GM12878 (cell line): ENCODE measurements around the gene DNAJB11. TPM values are rescaled to one million over a fixed set of nuclear protein-coding genes. Genes with fewer than 3 reads are reported as not detected.

Experiments used
- BHLHE40 ChIP-seq, 2 experiments: fragments of 450-650 bp in 1 of 2; IDR thresholded peaks; 2 replicates each; pipeline ENCODE4 v1.6.1; 2011 to 2017; ENCODE audit warnings: low read depth in 2 of 2, borderline replicate concordance in 1 of 2, improper control_type of control experiment in 1 of 2, low read length in 1 of 2, mild to moderate bottlenecking in 1 of 2
- BMI1 ChIP-seq: fragments of 450-650 bp; IDR thresholded peaks from 2 replicates; pipeline ENCODE4 v1.6.1; 2016; ENCODE audit warnings: mild to moderate bottlenecking, moderate library complexity, borderline replicate concordance
- CEBPB ChIP-seq, 2 experiments: fragments of 150-350 bp in 1 of 2; IDR thresholded peaks; 2 replicates each; pipeline ENCODE4 v1.6.1; 2012 to 2014; ENCODE audit warnings: low read depth in 2 of 2, low read length in 2 of 2, borderline replicate concordance in 1 of 2, inconsistent platforms in 1 of 2
- CREM ChIP-seq: IDR thresholded peaks from 2 replicates; pipeline ENCODE4 v1.6.1; 2014; ENCODE audit warnings: antibody characterized with exemption, low read depth
- EGR1 ChIP-seq, 2 experiments: IDR thresholded peaks; 1 replicate in 1 of 2; 2 replicates in 1 of 2; pipeline ENCODE4 v1.6.1; 2011 to 2012; ENCODE audit warnings: low read depth in 2 of 2, low read length in 2 of 2, borderline replicate concordance in 1 of 2, mild to moderate bottlenecking in 1 of 2, moderate library complexity in 1 of 2
- ETV6 ChIP-seq, 2 experiments: fragments of 450-650 bp in 1 of 2; IDR thresholded peaks in 1 of 2; conservative IDR thresholded peaks in 1 of 2; 2 replicates each; pipeline ENCODE4 v1.6.1; 2014; ENCODE audit warnings: antibody characterized with exemption in 1 of 2, borderline replicate concordance in 1 of 2, low read depth in 1 of 2, mild to moderate bottlenecking in 1 of 2, moderate library complexity in 1 of 2
- PML ChIP-seq: IDR thresholded peaks from 2 replicates; pipeline ENCODE4 v1.6.1; 2012; ENCODE audit warnings: low read length, inconsistent platforms
- POLR2AphosphoS2 ChIP-seq: IDR thresholded peaks from 2 replicates; pipeline ENCODE4 v1.6.1; 2011; ENCODE audit warnings: low read depth, mild to moderate bottlenecking, low read length, improper control_type of control experiment, moderate library complexity
- SIX5 ChIP-seq: IDR thresholded peaks from 2 replicates; pipeline ENCODE4 v1.6.1; 2011; ENCODE audit warnings: mild to moderate bottlenecking, low read depth, low read length, moderate library complexity; ENCODE audit not compliant: severe bottlenecking
- TCF3 ChIP-seq: IDR thresholded peaks from 2 replicates; pipeline ENCODE4 v1.6.1; 2012; ENCODE audit warnings: low read depth, mild to moderate bottlenecking, low read length, borderline replicate concordance; ENCODE audit not compliant: insufficient read depth
- YBX1 ChIP-seq: fragments of 450-650 bp; IDR thresholded peaks from 2 replicates; pipeline ENCODE4 v1.6.1; 2016; ENCODE audit warnings: antibody characterized with exemption
- ZNF24 ChIP-seq: fragments of 450-650 bp; IDR thresholded peaks from 2 replicates; pipeline ENCODE4 v1.6.1; 2017; ENCODE audit warnings: antibody characterized with exemption, mild to moderate bottlenecking
- polyA plus RNA-seq, 11 experiments: library from polyadenylated mRNA; depleted of rRNA in 4 of 11; unstranded in 6 of 11; stranded (reverse) in 5 of 11; fragments of >200 nt; fragmentation: Nextera tagmentation in 4 of 11; fragmentation: Illumina TruSeq in 1 of 11; extraction: Ambion mirVana in 4 of 11; extraction: Trizol in 1 of 11; gene quantifications; 1 replicate in 1 of 11; 2 replicates in 10 of 11; pipeline versions ENCODE4 v1.2.1 to v1.2.3, GENCODE V29; 2011 to 2016; ENCODE audit warnings: inconsistent platforms in 2 of 11, missing spikeins in 2 of 11, low read depth in 1 of 11
- total RNA-seq, 4 experiments: library from RNA; depleted of rRNA in 3 of 4; stranded (reverse); fragments of >200 nt in 3 of 4; fragmentation: Illumina TruSeq in 1 of 4; extraction: Trizol in 1 of 4; gene quantifications; 2 replicates each; pipeline versions ENCODE4 v1.2.1 to v1.2.3, GENCODE V29; 2013 to 2021
- TF ChIP-seq, protein P1 (sequence below): fragments of 450-650 bp; IDR thresholded peaks from 2 replicates; pipeline ENCODE4 v1.6.1; 2017; ENCODE audit warnings: mild to moderate bottlenecking
- TF ChIP-seq, protein P2 (sequence below): fragments of 450-650 bp; IDR thresholded peaks from 2 replicates; pipeline ENCODE4 v1.6.1; 2016; ENCODE audit warnings: mild to moderate bottlenecking, moderate library complexity, borderline replicate concordance
- TF ChIP-seq, protein P3 (sequence below): fragments of 450-650 bp; IDR thresholded peaks from 2 replicates; pipeline ENCODE4 v1.6.1; 2016; ENCODE audit warnings: mild to moderate bottlenecking
- TF ChIP-seq, protein P4 (sequence below): IDR thresholded peaks from 2 replicates; pipeline ENCODE4 v1.6.1; 2011; ENCODE audit warnings: borderline replicate concordance, low read depth, mild to moderate bottlenecking, moderate library complexity, low read length; ENCODE audit not compliant: insufficient read depth, poor library complexity, severe bottlenecking

DNAJB11 gene
- total and polyA plus RNA-seq, 10 of the 15 experiments (the other 5 are each of a cell fraction or from before 2014, with no cell fraction given) = 16.2 to 135 (median 57.8) TPM

DNA sequence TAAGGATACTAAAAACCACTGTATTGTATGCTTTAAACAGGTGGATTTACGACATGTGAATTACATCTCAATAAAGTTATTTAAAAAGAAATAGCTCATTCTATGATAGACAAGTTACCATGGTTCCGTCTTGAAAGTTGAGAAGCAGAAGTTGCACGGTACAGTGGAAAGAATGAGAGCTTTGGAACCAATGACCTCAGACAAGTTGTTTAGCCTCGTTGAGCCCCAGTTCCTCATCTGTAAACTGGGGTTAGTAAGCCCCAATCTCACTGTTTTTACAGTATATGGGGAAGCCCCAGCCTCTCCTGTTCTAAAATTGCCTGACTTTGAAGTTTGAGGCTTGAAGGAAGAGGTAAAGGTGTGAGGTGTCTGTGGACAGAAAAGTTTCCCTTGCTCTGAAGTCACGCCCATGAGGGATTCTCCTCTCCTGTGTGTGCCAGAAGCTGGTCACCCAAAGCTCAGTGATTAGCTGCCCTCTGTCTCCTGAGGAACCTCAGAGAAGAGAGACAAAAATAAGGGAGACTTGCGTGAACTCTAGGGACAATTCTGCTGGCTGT lies 36.3 kb upstream of the DNAJB11 start (continued):
- TF ChIP-seq BHLHE40 (IDR thresholded peaks at IDR 0.05; ENCODE audit: borderline replicate concordance in 1 of 2, low read depth in 2 of 2, low read length in 1 of 2) = peak; percentile 59 to 74; a peak in 2 of 4 replicates
- TF ChIP-seq, protein P1, sequence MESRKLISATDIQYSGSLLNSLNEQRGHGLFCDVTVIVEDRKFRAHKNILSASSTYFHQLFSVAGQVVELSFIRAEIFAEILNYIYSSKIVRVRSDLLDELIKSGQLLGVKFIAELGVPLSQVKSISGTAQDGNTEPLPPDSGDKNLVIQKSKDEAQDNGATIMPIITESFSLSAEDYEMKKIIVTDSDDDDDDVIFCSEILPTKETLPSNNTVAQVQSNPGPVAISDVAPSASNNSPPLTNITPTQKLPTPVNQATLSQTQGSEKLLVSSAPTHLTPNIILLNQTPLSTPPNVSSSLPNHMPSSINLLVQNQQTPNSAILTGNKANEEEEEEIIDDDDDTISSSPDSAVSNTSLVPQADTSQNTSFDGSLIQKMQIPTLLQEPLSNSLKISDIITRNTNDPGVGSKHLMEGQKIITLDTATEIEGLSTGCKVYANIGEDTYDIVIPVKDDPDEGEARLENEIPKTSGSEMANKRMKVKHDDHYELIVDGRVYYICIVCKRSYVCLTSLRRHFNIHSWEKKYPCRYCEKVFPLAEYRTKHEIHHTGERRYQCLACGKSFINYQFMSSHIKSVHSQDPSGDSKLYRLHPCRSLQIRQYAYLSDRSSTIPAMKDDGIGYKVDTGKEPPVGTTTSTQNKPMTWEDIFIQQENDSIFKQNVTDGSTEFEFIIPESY = no peak
- TF ChIP-seq, protein P2, sequence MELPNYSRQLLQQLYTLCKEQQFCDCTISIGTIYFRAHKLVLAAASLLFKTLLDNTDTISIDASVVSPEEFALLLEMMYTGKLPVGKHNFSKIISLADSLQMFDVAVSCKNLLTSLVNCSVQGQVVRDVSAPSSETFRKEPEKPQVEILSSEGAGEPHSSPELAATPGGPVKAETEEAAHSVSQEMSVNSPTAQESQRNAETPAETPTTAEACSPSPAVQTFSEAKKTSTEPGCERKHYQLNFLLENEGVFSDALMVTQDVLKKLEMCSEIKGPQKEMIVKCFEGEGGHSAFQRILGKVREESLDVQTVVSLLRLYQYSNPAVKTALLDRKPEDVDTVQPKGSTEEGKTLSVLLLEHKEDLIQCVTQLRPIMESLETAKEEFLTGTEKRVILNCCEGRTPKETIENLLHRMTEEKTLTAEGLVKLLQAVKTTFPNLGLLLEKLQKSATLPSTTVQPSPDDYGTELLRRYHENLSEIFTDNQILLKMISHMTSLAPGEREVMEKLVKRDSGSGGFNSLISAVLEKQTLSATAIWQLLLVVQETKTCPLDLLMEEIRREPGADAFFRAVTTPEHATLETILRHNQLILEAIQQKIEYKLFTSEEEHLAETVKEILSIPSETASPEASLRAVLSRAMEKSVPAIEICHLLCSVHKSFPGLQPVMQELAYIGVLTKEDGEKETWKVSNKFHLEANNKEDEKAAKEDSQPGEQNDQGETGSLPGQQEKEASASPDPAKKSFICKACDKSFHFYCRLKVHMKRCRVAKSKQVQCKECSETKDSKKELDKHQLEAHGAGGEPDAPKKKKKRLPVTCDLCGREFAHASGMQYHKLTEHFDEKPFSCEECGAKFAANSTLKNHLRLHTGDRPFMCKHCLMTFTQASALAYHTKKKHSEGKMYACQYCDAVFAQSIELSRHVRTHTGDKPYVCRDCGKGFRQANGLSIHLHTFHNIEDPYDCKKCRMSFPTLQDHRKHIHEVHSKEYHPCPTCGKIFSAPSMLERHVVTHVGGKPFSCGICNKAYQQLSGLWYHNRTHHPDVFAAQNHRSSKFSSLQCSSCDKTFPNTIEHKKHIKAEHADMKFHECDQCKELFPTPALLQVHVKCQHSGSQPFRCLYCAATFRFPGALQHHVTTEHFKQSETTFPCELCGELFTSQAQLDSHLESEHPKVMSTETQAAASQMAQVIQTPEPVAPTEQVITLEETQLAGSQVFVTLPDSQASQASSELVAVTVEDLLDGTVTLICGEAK = peak; percentile 99
- TF ChIP-seq, protein P3, sequence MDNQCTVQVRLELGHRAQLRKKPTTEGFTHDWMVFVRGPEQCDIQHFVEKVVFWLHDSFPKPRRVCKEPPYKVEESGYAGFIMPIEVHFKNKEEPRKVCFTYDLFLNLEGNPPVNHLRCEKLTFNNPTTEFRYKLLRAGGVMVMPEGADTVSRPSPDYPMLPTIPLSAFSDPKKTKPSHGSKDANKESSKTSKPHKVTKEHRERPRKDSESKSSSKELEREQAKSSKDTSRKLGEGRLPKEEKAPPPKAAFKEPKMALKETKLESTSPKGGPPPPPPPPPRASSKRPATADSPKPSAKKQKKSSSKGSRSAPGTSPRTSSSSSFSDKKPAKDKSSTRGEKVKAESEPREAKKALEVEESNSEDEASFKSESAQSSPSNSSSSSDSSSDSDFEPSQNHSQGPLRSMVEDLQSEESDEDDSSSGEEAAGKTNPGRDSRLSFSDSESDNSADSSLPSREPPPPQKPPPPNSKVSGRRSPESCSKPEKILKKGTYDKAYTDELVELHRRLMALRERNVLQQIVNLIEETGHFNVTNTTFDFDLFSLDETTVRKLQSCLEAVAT = peak; percentile 41; the same call in 1 of the 2 replicates
- TF ChIP-seq POLR2AphosphoS2 = no peak
- peak; percentile 71; the same call in 1 of the 2 replicates for TF ChIP-seq BMI1
- peak in 1 of 2 experiments; percentile 75; a peak in 2 of 4 replicates for TF ChIP-seq ETV6 (conservative IDR thresholded peaks at IDR 0.05 in 1 of 2, IDR thresholded peaks at IDR 0.05 in 1 of 2; ENCODE audit: borderline replicate concordance in 1 of 2, low read depth in 1 of 2)
- peak; percentile 69 for TF ChIP-seq PML
- peak in 1 of 2 experiments; percentile 11; a peak in 1 of 4 replicates for TF ChIP-seq CEBPB (IDR thresholded peaks at IDR 0.05; ENCODE audit: borderline replicate concordance in 1 of 2, low read depth in 2 of 2, low read length in 2 of 2)
- TF ChIP-seq TCF3 = no peak
- no peak for TF ChIP-seq YBX1
- no peak for TF ChIP-seq SIX5
- TF ChIP-seq ZNF24 = no peak
- peak; percentile 83; the same call in 1 of the 2 replicates for TF ChIP-seq CREM
- no peak for TF ChIP-seq EGR1 (IDR thresholded peaks at IDR 0.05; ENCODE audit: borderline replicate concordance in 1 of 2, low read depth in 2 of 2, low read length in 2 of 2)
- TF ChIP-seq, protein P4, sequence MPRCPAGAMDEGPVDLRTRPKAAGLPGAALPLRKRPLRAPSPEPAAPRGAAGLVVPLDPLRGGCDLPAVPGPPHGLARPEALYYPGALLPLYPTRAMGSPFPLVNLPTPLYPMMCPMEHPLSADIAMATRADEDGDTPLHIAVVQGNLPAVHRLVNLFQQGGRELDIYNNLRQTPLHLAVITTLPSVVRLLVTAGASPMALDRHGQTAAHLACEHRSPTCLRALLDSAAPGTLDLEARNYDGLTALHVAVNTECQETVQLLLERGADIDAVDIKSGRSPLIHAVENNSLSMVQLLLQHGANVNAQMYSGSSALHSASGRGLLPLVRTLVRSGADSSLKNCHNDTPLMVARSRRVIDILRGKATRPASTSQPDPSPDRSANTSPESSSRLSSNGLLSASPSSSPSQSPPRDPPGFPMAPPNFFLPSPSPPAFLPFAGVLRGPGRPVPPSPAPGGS = peak; percentile 89
